Adrenal gland (tissue), 5 donors: ENCODE results near the gene SLC27A2.

Experiments used
- CTCF ChIP-seq, 6 experiments: fragments of 450-650 bp in 4 of 6; fragments of 200-600 bp in 2 of 6; sonication (generic) in 1 of 6; IDR thresholded peaks; 1 replicate in 5 of 6; 2 replicates in 1 of 6; pipeline versions ENCODE4 v1.5.1 to v1.8.0; 2016 to 2021; ENCODE audit warnings: antibody characterized with exemption in 6 of 6, mild to moderate bottlenecking in 2 of 6, moderate library complexity in 1 of 6
- POLR2A ChIP-seq, 2 donors: fragments of 450-650 bp; IDR thresholded peaks; one replicate each; pipeline ENCODE4 v1.6.1; 2017; ENCODE audit warnings: antibody characterized with exemption in 2 of 2, mild to moderate bottlenecking in 2 of 2, moderate library complexity in 1 of 2
- donor health status: DM: no; HTN: no; CAD: no.

GRCh38 chr15:50167110-50167509 lies 14.9 kb upstream of the SLC27A2 start:
- TF ChIP-seq POLR2A (IDR thresholded peaks at IDR 0.05) (no peak), CTCF (IDR thresholded peaks at IDR 0.05) (no peak)
